Kidney epithelial cell (primary cell): Measurements from ENCODE around the gene ADGRG1. TPM values are rescaled to one million over a fixed set of nuclear protein-coding genes. Genes with fewer than 3 reads are reported as not detected.

ENCODE experiments used
- DNase-seq: peaks from one replicate; pipeline ENCODE4 v3.0.0-alpha.2; 2010; ENCODE audit warnings: low read depth
- H3K27me3 ChIP-seq: 2 replicates; pipeline ENCODE4 v1.6.0; 2011; ENCODE audit warnings: low read length; ENCODE audit not compliant: control insufficient read depth, insufficient read depth
- H3K36me3 ChIP-seq: 2 replicates; pipeline ENCODE4 v1.5.1; 2011; ENCODE audit warnings: low read length; ENCODE audit not compliant: control insufficient read depth, insufficient read depth
- H3K4me3 ChIP-seq: 2 replicates; pipeline ENCODE4 v1.5.1; 2011; ENCODE audit warnings: low read depth, mild to moderate bottlenecking, control low read depth, low read length
- CTCF ChIP-seq: IDR thresholded peaks from 2 replicates; pipeline ENCODE4 v1.5.1; 2011; ENCODE audit warnings: mild to moderate bottlenecking, moderate library complexity, low read length, control low read depth, inconsistent platforms; ENCODE audit not compliant: insufficient read depth, poor library complexity, severe bottlenecking
- total RNA-seq: library from RNA; depleted of rRNA; stranded (reverse); fragments of >200 nt; gene quantifications from 2 replicates; pipeline ENCODE4 v1.2.3, GENCODE V29; 2015

ADGRG1 gene
- total RNA-seq, 1 donor from 2014 or later, result 150 TPM

- Histone ChIP-seq H3K27me3 (no peaks in the 10 kb centered on the region), H3K36me3 (no peaks in the 10 kb centered on the region), H3K4me3 (no peak overlapping the region)
- no peak for TF ChIP-seq CTCF
- DNase-seq, result no peak
These were observed 5.0 kb upstream of the ADGRG1 start for GRCh38 chr16:57623251-57624043.

- H3K4me3 ChIP-seq, result no peak overlapping the region
- no peak for TF ChIP-seq CTCF
- no peaks in the 10 kb centered on the region for H3K36me3 ChIP-seq
- H3K27me3 ChIP-seq, result no peaks in the 10 kb centered on the region
- DNase-seq, result peak; percentile 82
These were observed 4.3 kb upstream of the ADGRG1 start for GRCh38 chr16:57624044-57624688.

- H3K36me3 ChIP-seq, result no peaks in the 10 kb centered on the region
- no peak overlapping the region for H3K4me3 ChIP-seq
- DNase-seq, result no peak
- no peaks in the 10 kb centered on the region for H3K27me3 ChIP-seq
- no peak for TF ChIP-seq CTCF
These were observed 3.5 kb upstream of the ADGRG1 start for GRCh38 chr16:57624806-57625500.

GRCh38 chr16:57626420-57627170, 1.8 kb upstream of the ADGRG1 start:
- H3K36me3 ChIP-seq, result no peaks in the 10 kb centered on the region
- no peak for DNase-seq
- TF ChIP-seq CTCF, result no peak
- no peak overlapping the region for H3K4me3 ChIP-seq
- no peaks in the 10 kb centered on the region for H3K27me3 ChIP-seq

GRCh38 chr16:57627184-57627871, 1.1 kb upstream of the ADGRG1 start:
- H3K4me3 ChIP-seq, result no peak overlapping the region
- no peaks in the 10 kb centered on the region for H3K27me3 ChIP-seq
- peak; percentile 83 for DNase-seq
- H3K36me3 ChIP-seq, result no peaks in the 10 kb centered on the region
- peak; percentile 53 for TF ChIP-seq CTCF
